ENCODE results near the gene ELMO1.

Gene ELMO1

GRCh38 chr7:37037286-37037685 is 411.4 kb downstream of the ELMO1 start:
- no peak overlapping the region for H3K4me3 ChIP-seq (ENCODE audit: low read length)
- H3K27ac ChIP-seq (ENCODE audit: low read depth, low read length), result no peak overlapping the region
- no peaks in the 10 kb centered on the region for H3K27me3 ChIP-seq (ENCODE audit: control insufficient read depth, low read length)
- no peaks in the 10 kb centered on the region for H3K36me3 ChIP-seq (ENCODE audit: control insufficient read depth, low read length)
- H3K9me2 ChIP-seq (replicated peaks; ENCODE audit: control insufficient read depth, low read length), result no peaks in the 10 kb centered on the region
- no peaks in the 10 kb centered on the region for H3K4me1 ChIP-seq (ENCODE audit: control insufficient read depth, low read length)
- H3K4me2 ChIP-seq (ENCODE audit: low read length), result no peak overlapping the region
- H3K9me3 ChIP-seq (ENCODE audit: control insufficient read depth, insufficient read depth, low read length), result no peaks in the 10 kb centered on the region
- H4K20me1 ChIP-seq (ENCODE audit: control insufficient read depth, insufficient read depth, low read depth, low read length), result no peaks in the 10 kb centered on the region
- H3F3A ChIP-seq (ENCODE audit: control insufficient read depth, insufficient read depth), result no peaks in the 10 kb centered on the region
- TF ChIP-seq EZH2phosphoT487 (IDR thresholded peaks at IDR 0.05; ENCODE audit: borderline replicate concordance, low read length) (no peak), CTCF (IDR thresholded peaks at IDR 0.05; ENCODE audit: low read depth, low read length, poor library complexity, severe bottlenecking) (no peak)
- H3K79me2 ChIP-seq (ENCODE audit: control insufficient read depth, low read length), result no peaks in the 10 kb centered on the region

- H3K4me1 ChIP-seq (ENCODE audit: control insufficient read depth, low read length), result no peaks in the 10 kb centered on the region
- H4K20me1 ChIP-seq (ENCODE audit: control insufficient read depth, insufficient read depth, low read depth, low read length), result no peaks in the 10 kb centered on the region
- H3K36me3 ChIP-seq (ENCODE audit: control insufficient read depth, low read length), result no peaks in the 10 kb centered on the region
- no peaks in the 10 kb centered on the region for H3K79me2 ChIP-seq (ENCODE audit: control insufficient read depth, low read length)
- H3F3A ChIP-seq (ENCODE audit: control insufficient read depth, insufficient read depth), result no peaks in the 10 kb centered on the region
- H3K27me3 ChIP-seq (ENCODE audit: control insufficient read depth, low read length), result no peaks in the 10 kb centered on the region
- no peak overlapping the region for H3K27ac ChIP-seq (ENCODE audit: low read depth, low read length)
- no peak overlapping the region for H3K4me3 ChIP-seq (ENCODE audit: low read length)
- TF ChIP-seq EZH2phosphoT487 (IDR thresholded peaks at IDR 0.05; ENCODE audit: borderline replicate concordance, low read length) (no peak), CTCF (IDR thresholded peaks at IDR 0.05; ENCODE audit: low read depth, low read length, poor library complexity, severe bottlenecking) (no peak)
- H3K4me2 ChIP-seq (ENCODE audit: low read length), result no peak overlapping the region
- H3K9me3 ChIP-seq (ENCODE audit: control insufficient read depth, insufficient read depth, low read length), result no peaks in the 10 kb centered on the region
- H3K9me2 ChIP-seq (replicated peaks; ENCODE audit: control insufficient read depth, low read length), result no peaks in the 10 kb centered on the region
Measured at GRCh38 chr7:37035631-37036030, 413.0 kb downstream of the ELMO1 start.

- no peak overlapping the region for H3K27ac ChIP-seq (ENCODE audit: low read depth, low read length)
- no peaks in the 10 kb centered on the region for H4K20me1 ChIP-seq (ENCODE audit: control insufficient read depth, insufficient read depth, low read depth, low read length)
- H3K9me2 ChIP-seq (replicated peaks; ENCODE audit: control insufficient read depth, low read length), result no peaks in the 10 kb centered on the region
- H3K79me2 ChIP-seq (ENCODE audit: control insufficient read depth, low read length), result no peaks in the 10 kb centered on the region
- H3K4me2 ChIP-seq (ENCODE audit: low read length), result no peak overlapping the region
- no peaks in the 10 kb centered on the region for H3K9me3 ChIP-seq (ENCODE audit: control insufficient read depth, insufficient read depth, low read length)
- no peaks in the 10 kb centered on the region for H3K36me3 ChIP-seq (ENCODE audit: control insufficient read depth, low read length)
- no peaks in the 10 kb centered on the region for H3K27me3 ChIP-seq (ENCODE audit: control insufficient read depth, low read length)
- no peaks in the 10 kb centered on the region for H3F3A ChIP-seq (ENCODE audit: control insufficient read depth, insufficient read depth)
- TF ChIP-seq EZH2phosphoT487 (IDR thresholded peaks at IDR 0.05; ENCODE audit: borderline replicate concordance, low read length) (no peak), CTCF (IDR thresholded peaks at IDR 0.05; ENCODE audit: low read depth, low read length, poor library complexity, severe bottlenecking) (no peak)
- no peak overlapping the region for H3K4me3 ChIP-seq (ENCODE audit: low read length)
- no peaks in the 10 kb centered on the region for H3K4me1 ChIP-seq (ENCODE audit: control insufficient read depth, low read length)
Measured at GRCh38 chr7:37033141-37033540, 415.5 kb downstream of the ELMO1 start.

GRCh38 chr7:37032258-37032601 is 416.4 kb downstream of the ELMO1 start:
- no peaks in the 10 kb centered on the region for H3K27me3 ChIP-seq (ENCODE audit: control insufficient read depth, low read length)
- TF ChIP-seq EZH2phosphoT487 (IDR thresholded peaks at IDR 0.05; ENCODE audit: borderline replicate concordance, low read length) (no peak), CTCF (IDR thresholded peaks at IDR 0.05; ENCODE audit: low read depth, low read length, poor library complexity, severe bottlenecking) (no peak)
- H3K4me2 ChIP-seq (ENCODE audit: low read length), result no peak overlapping the region
- H3F3A ChIP-seq (ENCODE audit: control insufficient read depth, insufficient read depth), result no peaks in the 10 kb centered on the region
- H3K9me3 ChIP-seq (ENCODE audit: control insufficient read depth, insufficient read depth, low read length), result no peaks in the 10 kb centered on the region
- no peak overlapping the region for H3K4me3 ChIP-seq (ENCODE audit: low read length)
- no peaks in the 10 kb centered on the region for H3K4me1 ChIP-seq (ENCODE audit: control insufficient read depth, low read length)
- H3K36me3 ChIP-seq (ENCODE audit: control insufficient read depth, low read length), result no peaks in the 10 kb centered on the region
- no peak overlapping the region for H3K27ac ChIP-seq (ENCODE audit: low read depth, low read length)
- no peaks in the 10 kb centered on the region for H3K9me2 ChIP-seq (replicated peaks; ENCODE audit: control insufficient read depth, low read length)
- H3K79me2 ChIP-seq (ENCODE audit: control insufficient read depth, low read length), result no peaks in the 10 kb centered on the region
- H4K20me1 ChIP-seq (ENCODE audit: control insufficient read depth, insufficient read depth, low read depth, low read length), result no peaks in the 10 kb centered on the region
